C4-2B (cell line): ENCODE results near the gene MCU.
"Not testable (repeated sequence)": the region's sequence is repeated elsewhere in the genome, so short reads cannot be mapped to it uniquely, and the experiment has no call there.

Experiments
- H3K27ac ChIP-seq: fragments of 450-650 bp; 2 replicates; pipeline ENCODE4 v1.5.1; 2017
- CTCF ChIP-seq: fragments of 450-650 bp; conservative IDR thresholded peaks from 2 replicates; pipeline ENCODE4 v1.5.1; 2017; ENCODE audit warnings: mild to moderate bottlenecking
- ZFX ChIP-seq: fragments of 450-650 bp; IDR thresholded peaks from 2 replicates; pipeline ENCODE4 v1.6.1; 2017

MCU gene, protein sequence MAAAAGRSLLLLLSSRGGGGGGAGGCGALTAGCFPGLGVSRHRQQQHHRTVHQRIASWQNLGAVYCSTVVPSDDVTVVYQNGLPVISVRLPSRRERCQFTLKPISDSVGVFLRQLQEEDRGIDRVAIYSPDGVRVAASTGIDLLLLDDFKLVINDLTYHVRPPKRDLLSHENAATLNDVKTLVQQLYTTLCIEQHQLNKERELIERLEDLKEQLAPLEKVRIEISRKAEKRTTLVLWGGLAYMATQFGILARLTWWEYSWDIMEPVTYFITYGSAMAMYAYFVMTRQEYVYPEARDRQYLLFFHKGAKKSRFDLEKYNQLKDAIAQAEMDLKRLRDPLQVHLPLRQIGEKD

DNA sequence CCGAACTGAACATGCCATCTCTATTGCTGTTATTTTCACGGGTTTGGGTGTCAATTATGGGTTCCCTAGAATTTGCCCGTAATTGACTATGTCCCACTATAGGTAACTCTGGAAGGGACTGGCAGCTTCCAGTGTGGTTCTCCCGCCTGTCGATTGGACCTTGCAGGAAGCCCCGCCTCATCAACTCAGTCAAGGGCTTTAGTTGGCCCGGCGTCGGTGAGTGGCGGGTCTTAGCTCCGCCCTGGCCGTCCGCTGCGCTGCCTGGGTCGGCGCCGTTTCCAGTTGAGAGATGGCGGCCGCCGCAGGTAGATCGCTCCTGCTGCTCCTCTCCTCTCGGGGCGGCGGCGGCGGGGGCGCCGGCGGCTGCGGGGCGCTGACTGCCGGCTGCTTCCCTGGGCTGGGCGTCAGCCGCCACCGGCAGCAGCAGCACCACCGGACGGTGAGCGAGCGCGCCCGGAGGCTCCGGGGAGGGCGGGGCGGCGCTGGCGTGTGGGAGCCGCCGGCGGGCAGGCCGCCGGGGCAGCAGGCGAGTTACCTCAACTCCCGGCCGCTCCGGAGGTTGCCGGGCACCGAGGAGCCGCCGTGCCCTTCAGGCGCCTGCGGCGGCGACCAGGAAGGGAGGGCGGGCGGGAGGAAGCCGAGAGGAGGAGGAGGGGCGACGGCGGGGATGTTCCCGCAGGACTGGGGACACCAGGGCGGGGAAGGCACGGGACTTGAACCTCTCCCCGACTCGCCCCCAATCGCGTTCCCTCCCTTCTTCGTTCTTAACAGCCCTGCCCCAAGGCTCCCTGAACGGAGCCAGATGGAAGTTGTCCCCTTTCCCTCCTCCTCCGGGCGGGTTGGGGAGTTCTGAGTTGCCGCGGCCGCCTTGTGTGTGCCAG is at the start of gene MCU:
Gene MCU (plus strand): TSS at position 281 of the 881 bp plus-strand sequence. CDS start 9 bp downstream, at position 290.
- peak within 1 kb of the TSS; percentile 79 for H3K27ac ChIP-seq
- TF ChIP-seq CTCF (no peak), ZFX (peak; percentile 45)

DNA sequence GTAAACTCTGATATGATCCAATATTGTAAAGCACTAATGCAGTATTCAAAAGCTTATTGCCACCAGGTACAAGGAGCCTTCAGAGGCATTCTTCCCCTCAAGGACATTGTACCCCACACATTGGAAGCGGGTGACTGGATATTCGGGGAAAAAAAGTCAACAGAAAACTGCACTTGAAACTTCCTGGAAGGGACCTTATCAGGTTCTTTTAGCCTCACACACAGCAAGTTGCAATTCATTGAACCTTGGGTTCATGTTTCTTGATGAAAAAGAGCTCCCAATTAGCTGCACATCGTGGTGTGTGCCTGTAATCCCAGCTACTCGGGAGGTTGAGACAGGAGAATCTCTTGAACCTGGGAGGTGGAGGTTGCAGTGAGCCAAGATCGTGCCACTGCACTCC is 49.6 kb upstream of the MCU start:
- TF ChIP-seq ZFX (no peak), CTCF (no peak)
- no peak overlapping the region for H3K27ac ChIP-seq

DNA sequence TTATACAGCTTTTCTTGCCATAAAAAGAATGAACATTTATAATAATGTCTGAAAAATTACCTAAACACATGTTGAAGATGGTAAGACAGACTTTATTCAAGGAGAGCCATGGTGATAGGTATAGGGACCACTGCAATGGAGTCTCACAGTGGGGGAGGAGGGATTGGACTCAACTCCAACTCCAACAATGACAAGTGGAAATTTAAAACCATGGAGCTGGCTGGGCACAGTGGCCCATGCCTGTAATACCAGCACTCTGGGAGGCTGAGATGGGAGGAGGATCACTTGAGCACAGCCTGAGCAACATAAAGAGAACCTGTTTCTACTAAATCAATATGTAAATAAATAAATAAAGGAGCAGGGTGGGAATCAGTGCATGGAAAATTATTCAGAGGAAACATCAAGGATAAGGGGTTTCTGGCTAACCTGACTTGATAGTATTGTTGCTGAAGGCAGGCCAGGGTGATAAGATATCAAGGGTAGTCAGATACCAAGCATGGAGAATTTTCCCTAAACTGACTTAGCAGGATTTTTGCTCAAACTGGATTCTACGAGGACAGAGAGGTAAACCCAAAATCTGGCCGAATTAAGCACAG is 46.6 kb upstream of the MCU start:
- H3K27ac ChIP-seq: no peak overlapping the region
- TF ChIP-seq ZFX: no peak
- no peak for TF ChIP-seq CTCF

DNA sequence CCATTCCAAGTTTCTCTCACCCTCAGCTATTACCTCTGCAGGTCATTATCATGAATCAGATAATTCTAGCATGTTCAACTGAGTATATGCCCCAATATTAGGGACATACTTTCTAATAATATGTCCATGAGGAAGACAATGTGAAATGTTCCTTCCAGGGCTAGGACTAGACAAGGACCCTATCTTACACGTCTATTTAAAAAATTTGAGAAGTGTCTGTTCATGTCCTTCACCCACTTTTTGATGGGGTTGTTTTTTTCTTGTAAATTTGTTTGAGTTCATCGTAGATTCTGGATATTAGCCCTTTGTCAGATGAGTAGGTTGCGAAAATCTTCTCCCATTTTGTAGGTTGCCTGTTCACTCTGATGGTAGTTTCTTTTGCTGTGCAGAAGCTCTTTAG is 45.0 kb upstream of the MCU start:
- H3K27ac ChIP-seq: not testable (repeated sequence)

DNA sequence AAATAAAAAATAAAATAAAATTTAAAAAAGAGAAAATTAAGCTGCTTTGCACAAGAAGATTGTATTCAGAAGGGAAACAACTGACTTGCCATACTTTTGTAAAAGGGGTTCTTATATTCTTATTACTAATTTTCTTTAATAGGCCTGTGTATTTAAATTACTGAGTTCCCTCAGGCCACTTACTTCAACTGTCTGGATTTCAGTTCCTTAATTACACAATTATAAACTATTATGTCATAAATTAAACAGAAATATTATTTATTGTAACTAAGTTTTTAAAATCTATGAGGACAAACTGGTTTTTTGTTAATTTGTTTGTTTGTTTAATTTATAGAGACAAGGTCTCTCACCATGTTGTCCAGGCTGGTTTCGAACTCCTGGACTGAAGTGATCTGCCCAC is 43.6 kb upstream of the MCU start:
- TF ChIP-seq ZFX (no peak), CTCF (no peak)
- H3K27ac ChIP-seq: no peak overlapping the region

DNA sequence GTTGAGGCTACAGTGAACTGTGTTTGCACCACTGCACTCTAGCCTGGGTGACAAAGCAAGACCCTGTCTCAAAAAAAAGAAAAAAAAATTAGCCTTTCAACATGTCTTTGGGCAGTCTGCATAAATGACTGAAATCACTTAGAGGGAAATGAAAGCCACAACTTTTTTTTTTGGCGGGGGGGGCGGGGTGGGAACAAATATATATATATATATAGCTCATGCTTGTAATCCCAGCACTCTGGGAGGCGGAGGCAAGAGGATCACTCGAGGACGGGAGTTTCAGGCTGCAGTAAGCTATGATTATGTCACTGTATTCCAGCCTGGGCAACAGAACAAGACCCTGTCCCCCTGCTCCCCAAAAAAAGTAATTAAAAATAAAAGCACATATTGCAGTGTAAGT is 42.7 kb upstream of the MCU start:
- TF ChIP-seq ZFX (no peak), CTCF (no peak)
- H3K27ac ChIP-seq: no peak overlapping the region

- H3K27ac ChIP-seq: no peak overlapping the region
- no peak for TF ChIP-seq CTCF
- TF ChIP-seq ZFX: no peak
Measured at GRCh38 chr10:72653383-72654096, 38.4 kb upstream of the MCU start.
